Panc1 (cell line): ENCODE results near the gene UBE2D4. TPM values are rescaled to one million over a fixed set of nuclear protein-coding genes. Genes with fewer than 3 reads are reported as not detected.
"Not testable (repeated sequence)": the region's sequence is repeated elsewhere in the genome, so short reads cannot be mapped to it uniquely, and the experiment has no call there.

Source experiments
- ATAC-seq: fragments of 200-7000 bp; cut with Tn5 transposase; 2 replicates; pipeline ENCODE4 v1.9.1; 2020; ENCODE audit warnings: mild to moderate bottlenecking, moderate library complexity
- BruUV-seq: library from RNA; stranded (reverse); fragments of 400-500 nt; replicated peaks from 2 replicates; lab custom pipeline; 2021; lab: Mats Ljungman, UMichigan
- CTCF ChIA-PET: fragments of 300-600 bp; sonication (Branson Sonifier 250); formaldehyde crosslinking; loops from one replicate; lab custom pipeline; 2022; ENCODE audit warnings: antibody characterized with exemption; lab: Charles Lee
- POLR2A ChIA-PET: fragments of 300-600 bp; sonication (Branson Sonifier 250); formaldehyde crosslinking; loops from one replicate; lab custom pipeline; 2022; ENCODE audit warnings: antibody characterized with exemption; lab: Charles Lee
- DNase-seq: peaks from one replicate; pipeline ENCODE4 v3.0.0-alpha.2; 2010; ENCODE audit warnings: low read depth, low spot score
- H3K27ac ChIP-seq: 2 replicates; pipeline ENCODE4 v1.5.1; 2011; ENCODE audit warnings: mild to moderate bottlenecking, low read length, inconsistent platforms
- H3K27me3 ChIP-seq: fragments of 200-500 bp; sonication (Bioruptor generic); 2 replicates; pipeline ENCODE4 v1.6.0; 2014; ENCODE audit warnings: low read length, inconsistent platforms; ENCODE audit not compliant: control insufficient read depth, insufficient read depth
- H3K36me3 ChIP-seq: fragments of 200-500 bp; sonication (Bioruptor generic); 2 replicates; pipeline ENCODE4 v1.5.1; 2014; ENCODE audit warnings: inconsistent platforms, mild to moderate bottlenecking, low read length, moderate library complexity; ENCODE audit not compliant: control insufficient read depth, insufficient read depth
- H3K4me1 ChIP-seq: 2 replicates; pipeline ENCODE4 v1.5.1; 2011; ENCODE audit warnings: inconsistent platforms, mild to moderate bottlenecking, low read length, moderate library complexity; ENCODE audit not compliant: control insufficient read depth, insufficient read depth
- H3K4me3 ChIP-seq, 2 experiments: 2 replicates each; pipeline ENCODE4 v1.5.1; 2011 to 2012; ENCODE audit warnings: low read depth in 2 of 2, low read length in 2 of 2, mild to moderate bottlenecking in 2 of 2, inconsistent platforms in 1 of 2, moderate library complexity in 1 of 2
- H3K9me3 ChIP-seq: fragments of 200-500 bp; sonication (Bioruptor generic); 2 replicates; pipeline ENCODE4 v1.5.1; 2014; ENCODE audit warnings: low read depth, mild to moderate bottlenecking, inconsistent platforms, low read length, moderate library complexity; ENCODE audit not compliant: control insufficient read depth, insufficient read depth
- CTCF ChIP-seq: fragments of 450-650 bp; IDR thresholded peaks from 2 replicates; pipeline ENCODE4 v1.5.1; 2017; ENCODE audit warnings: mild to moderate bottlenecking
- POLR2AphosphoS5 ChIP-seq: IDR thresholded peaks from 2 replicates; pipeline ENCODE4 v1.6.1; 2012; ENCODE audit warnings: mild to moderate bottlenecking, low read depth, low read length, moderate library complexity
- REST ChIP-seq, 2 experiments: IDR thresholded peaks; 2 replicates each; pipeline ENCODE4 v1.6.1; 2011 to 2012; ENCODE audit warnings: low read depth in 2 of 2, control low read depth in 1 of 2, low read length in 1 of 2, mild to moderate bottlenecking in 1 of 2, moderate library complexity in 1 of 2; ENCODE audit not compliant: insufficient read depth in 1 of 2
- SIN3A ChIP-seq: IDR thresholded peaks from 2 replicates; pipeline ENCODE4 v1.6.1; 2012; ENCODE audit warnings: low read depth, mild to moderate bottlenecking, low read length, moderate library complexity, borderline replicate concordance; ENCODE audit not compliant: insufficient read depth
- TCF7L2 ChIP-seq: IDR thresholded peaks from 2 replicates; pipeline ENCODE4 v1.6.1; 2011; ENCODE audit warnings: mild to moderate bottlenecking, low read depth, low read length, inconsistent platforms
- in situ Hi-C: cut with HindIII; loops from 2 replicates; pipeline ENCODE4 v1.10.0; 2016; ENCODE audit warnings: low sequenced_read_pairs, low pct_unique_long_range_greater_than_20kb
- intact Hi-C: fragments of 100-400 bp; cut with micrococcal nuclease; formaldehyde crosslinking; loops from one replicate; pipeline ENCODE4 v1.10.0; 2022; ENCODE audit not compliant: unreplicated experiment
- total RNA-seq: library from RNA; stranded (reverse); gene quantifications from one replicate; pipeline ENCODE4 v1.2.1, GENCODE V29; 2021; ENCODE audit not compliant: unreplicated experiment

UBE2D4 gene
- total RNA-seq, 1 experiment from 2014 or later: 35.9 TPM

- Histone ChIP-seq H3K27me3 (no peaks in the 10 kb centered on the region), H3K9me3 (no peaks in the 10 kb centered on the region), H3K36me3 (no peaks in the 10 kb centered on the region), H3K27ac (no peak overlapping the region), H3K4me1 (no peaks in the 10 kb centered on the region), H3K4me3 (no peak overlapping the region)
- no peak for DNase-seq
- intact Hi-C loops (no loop called here), in situ Hi-C loops (no loop called here)
- CTCF ChIA-PET: no interaction called here
- no peak for TF ChIP-seq TCF7L2
- TF ChIP-seq SIN3A: no peak
- TF ChIP-seq POLR2AphosphoS5: no peak
- no peak for TF ChIP-seq REST (IDR thresholded peaks at IDR 0.05; ENCODE audit: insufficient read depth in 1 of 2, low read depth in 2 of 2, low read length in 1 of 2)
- TF ChIP-seq CTCF: no peak
- BruUV-seq: no TSS peak
- POLR2A ChIA-PET: no interaction called here
- ATAC-seq: no peak
Observed at GRCh38 chr7:43895847-43896415, 30.3 kb upstream of the UBE2D4 start.

- H3K27ac ChIP-seq, BruUV-seq, H3K4me3 ChIP-seq, H3K27me3 ChIP-seq, H3K36me3 ChIP-seq, intact Hi-C loops, in situ Hi-C loops, H3K4me1 ChIP-seq, ATAC-seq, DNase-seq, CTCF ChIA-PET, H3K9me3 ChIP-seq: not testable (repeated sequence)
- POLR2A ChIA-PET: interaction anchor here (0.6 kb wide), 1 partner anchor 41 kb away, joined by 3 read pairs; no protein-coding TSS in a partner anchor
Observed at GRCh38 chr7:43898571-43898970, 27.7 kb upstream of the UBE2D4 start.

GRCh38 chr7:43902542-43903054 lies 23.6 kb upstream of the UBE2D4 start:
- intact Hi-C loops: no loop called here
- no peak for DNase-seq
- CTCF ChIA-PET: no interaction called here
- Histone ChIP-seq H3K4me3 (no peak overlapping the region), H3K27me3 (no peaks in the 10 kb centered on the region), H3K36me3 (no peaks in the 10 kb centered on the region), H3K9me3 (no peaks in the 10 kb centered on the region), H3K4me1 (peaks cover 20% of the 10 kb centered on the region; the same call in 1 of the 2 replicates), H3K27ac (no peak overlapping the region)
- in situ Hi-C loops: no loop called here
- POLR2A ChIA-PET: interaction anchor here (0.7 kb wide), 1 partner anchor 18 kb away, joined by 3 read pairs; no protein-coding TSS in a partner anchor
- BruUV-seq: no TSS peak
- ATAC-seq: no peak
- TF ChIP-seq REST (IDR thresholded peaks at IDR 0.05; ENCODE audit: insufficient read depth in 1 of 2, low read depth in 2 of 2, low read length in 1 of 2) (no peak), SIN3A (no peak), CTCF (no peak), TCF7L2 (no peak), POLR2AphosphoS5 (no peak)
